Gastrocnemius medialis (tissue), 4 donors: Measurements from ENCODE around the gene NET1. TPM values are rescaled to one million over a fixed set of nuclear protein-coding genes. Genes with fewer than 3 reads are reported as not detected.

Source experiments
- ATAC-seq, 2 donors: fragments of 150-250 bp; one replicate each; pipeline ENCODE4 v1.9.1; 2016
- DNase-seq, 2 donors: peaks; one replicate each; pipeline ENCODE4 v3.0.0-alpha.2; 2019
- H3K27ac ChIP-seq, 4 donors: fragments of 200-600 bp; sonication (generic); 1 replicate in 1 of 4; 2 replicates in 3 of 4; pipeline ENCODE4 v1.5.1; 2016 to 2018; ENCODE audit warnings: mild to moderate bottlenecking in 2 of 4, moderate library complexity in 1 of 4
- H3K27me3 ChIP-seq, 3 donors: fragments of 200-600 bp; sonication (generic) in 2 of 3; 1 replicate in 1 of 3; 2 replicates in 2 of 3; pipeline versions ENCODE4 v1.5.1 to v1.6.0; 2016 to 2019; ENCODE audit warnings: mild to moderate bottlenecking in 1 of 3, moderate library complexity in 1 of 3
- H3K36me3 ChIP-seq, 2 donors: fragments of 200-600 bp; sonication (generic) in 1 of 2; one replicate each; pipeline ENCODE4 v1.5.1; 2017 to 2018
- H3K4me1 ChIP-seq, 2 donors: fragments of 200-600 bp; sonication (generic) in 1 of 2; one replicate each; pipeline ENCODE4 v1.5.1; 2016 to 2017; ENCODE audit warnings: mild to moderate bottlenecking in 2 of 2
- H3K4me3 ChIP-seq, 4 donors: fragments of 200-600 bp; sonication (generic) in 3 of 4; 1 replicate in 1 of 4; 2 replicates in 3 of 4; pipeline ENCODE4 v1.5.1; 2016 to 2019; ENCODE audit warnings: mild to moderate bottlenecking in 2 of 4
- H3K9me3 ChIP-seq, 3 donors: fragments of 200-600 bp; sonication (generic) in 2 of 3; 1 replicate in 1 of 3; 2 replicates in 2 of 3; pipeline ENCODE4 v1.5.1; 2016 to 2019
- CTCF ChIP-seq, 5 experiments: fragments of 450-650 bp in 3 of 5; fragments of 200-600 bp in 2 of 5; sonication (generic) in 2 of 5; IDR thresholded peaks in 4 of 5; conservative IDR thresholded peaks in 1 of 5; 1 replicate in 4 of 5; 2 replicates in 1 of 5; pipeline ENCODE4 v1.5.1; 2016 to 2019; ENCODE audit warnings: antibody characterized with exemption in 5 of 5, mild to moderate bottlenecking in 3 of 5, moderate library complexity in 3 of 5
- POLR2A ChIP-seq, 2 donors: fragments of 450-650 bp; IDR thresholded peaks; one replicate each; pipeline ENCODE4 v1.6.1; 2017; ENCODE audit warnings: antibody characterized with exemption in 2 of 2, mild to moderate bottlenecking in 2 of 2, moderate library complexity in 2 of 2
- in situ Hi-C, 4 donors: fragments of 200-750 bp; cut with MboI; loops; one replicate each; pipeline versions ENCODE4 v1.15.0 to v1.8.0; 2017; ENCODE audit warnings: low sequenced_read_pairs in 4 of 4
- intact Hi-C: fragments of 100-400 bp; cut with DNase I; formaldehyde crosslinking; loops from one replicate; pipeline ENCODE4 v1.15.1; 2023; ENCODE audit warnings: low total_unique reads
- total RNA-seq, 4 donors: library from RNA; depleted of rRNA; stranded (reverse); fragments of >200 nt; gene quantifications; one replicate each; pipeline versions ENCODE4 v1.1.0 to v1.2.3, GENCODE V29; 2016

Gene NET1
- total RNA-seq, 4 donors from 2014 or later: 19.8 to 76.4 (median 36.3) TPM

- no peak overlapping the region for H3K4me3 ChIP-seq
- TF ChIP-seq CTCF (IDR thresholded peaks at IDR 0.05 in 4 of 5, conservative IDR thresholded peaks at IDR 0.05 in 1 of 5) (no peak), POLR2A (IDR thresholded peaks at IDR 0.05) (no peak)
- ATAC-seq: no peak
- H3K36me3 ChIP-seq: no peaks in the 10 kb centered on the region
- no peak overlapping the region for H3K27ac ChIP-seq
- in situ Hi-C loops: loop anchor here in 1 of 4 donors (25.0 kb wide), 1 partner anchor 558 kb away; the partner anchor contains the start of gene AKR1E2
- H3K9me3 ChIP-seq: peaks cover 0 to 12% (median 0%) of the 10 kb centered on the region in 3 donors
- no peaks in the 10 kb centered on the region for H3K4me1 ChIP-seq
- H3K27me3 ChIP-seq: no peaks in the 10 kb centered on the region
- DNase-seq: no peak
- intact Hi-C loops: no loop called here
These were observed 17.2 kb upstream of the NET1 start for GRCh38 chr10:5395168-5395567.

GRCh38 chr10:5396556-5397300 is 15.6 kb upstream of the NET1 start:
- no peaks in the 10 kb centered on the region for H3K27me3 ChIP-seq
- no peak overlapping the region for H3K4me3 ChIP-seq
- H3K27ac ChIP-seq: no peak overlapping the region
- no peaks in the 10 kb centered on the region for H3K36me3 ChIP-seq
- no peak for ATAC-seq
- H3K4me1 ChIP-seq: no peaks in the 10 kb centered on the region
- TF ChIP-seq POLR2A (IDR thresholded peaks at IDR 0.05): no peak
- no peak for TF ChIP-seq CTCF (IDR thresholded peaks at IDR 0.05 in 4 of 5, conservative IDR thresholded peaks at IDR 0.05 in 1 of 5)
- H3K9me3 ChIP-seq: no peaks in the 10 kb centered on the region
- intact Hi-C loops (no loop called here), in situ Hi-C loops (loop anchor here in 1 of 4 donors (25.0 kb wide), 1 partner anchor 559 kb away; the partner anchor contains the start of gene AKR1E2)
- DNase-seq: no peak

- in situ Hi-C loops: loop anchor here in 1 of 4 donors (25.0 kb wide), 1 partner anchor 562 kb away; the partner anchor contains the start of gene AKR1E2
- no peak for TF ChIP-seq POLR2A (IDR thresholded peaks at IDR 0.05)
These were observed 13.0 kb upstream of the NET1 start for GRCh38 chr10:5399332-5399731.

DNA sequence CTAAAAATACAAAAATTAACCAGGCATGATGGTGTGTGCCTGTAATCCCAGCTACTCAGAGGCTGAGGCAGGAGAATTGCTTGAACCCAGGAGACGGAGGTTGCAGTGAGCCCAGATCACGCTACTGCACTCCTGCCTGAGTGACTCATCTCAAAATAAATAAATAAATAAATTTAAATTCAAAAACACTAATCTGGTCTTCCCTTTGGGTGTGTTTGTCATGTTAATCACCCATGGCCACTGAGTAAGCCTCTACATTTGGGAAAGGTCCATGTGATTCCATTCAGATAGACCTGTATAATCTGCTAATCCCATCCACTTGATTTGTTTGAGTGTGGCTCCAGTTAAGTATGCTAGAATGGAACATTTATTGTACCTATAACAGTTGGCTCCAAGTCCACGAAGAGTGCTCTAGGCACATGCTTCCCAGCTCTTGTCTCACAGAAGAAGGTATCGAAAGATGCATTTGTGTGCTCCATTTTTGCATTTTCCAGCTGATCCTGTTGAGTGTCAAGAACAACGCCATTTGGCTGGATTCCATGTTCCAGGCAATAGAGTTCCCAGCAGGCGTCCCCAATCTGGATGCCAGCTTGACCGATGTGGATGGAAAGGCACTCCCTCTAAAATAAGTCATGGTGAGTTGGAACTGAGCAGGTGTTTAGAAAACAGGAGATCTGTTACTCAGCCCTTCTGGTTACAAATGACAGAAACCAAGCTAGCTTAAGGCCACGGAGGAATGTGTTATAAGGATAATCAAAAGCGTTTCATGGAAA is 11.7 kb upstream of the NET1 start:
- DNase-seq (no peak), ATAC-seq (no peak)
- H3K36me3 ChIP-seq: no peaks in the 10 kb centered on the region
- no peak overlapping the region for H3K27ac ChIP-seq
- intact Hi-C loops (no loop called here), in situ Hi-C loops (no loop called here)
- no peaks in the 10 kb centered on the region for H3K4me1 ChIP-seq
- H3K9me3 ChIP-seq: no peaks in the 10 kb centered on the region
- H3K4me3 ChIP-seq: no peak overlapping the region
- H3K27me3 ChIP-seq: no peaks in the 10 kb centered on the region
- TF ChIP-seq CTCF (IDR thresholded peaks at IDR 0.05 in 4 of 5, conservative IDR thresholded peaks at IDR 0.05 in 1 of 5) (no peak), POLR2A (IDR thresholded peaks at IDR 0.05) (no peak)

More at GRCh38 chr10:5399332-5399731, 13.0 kb upstream of the NET1 start:
- DNase-seq: no peak
- H3K27me3 ChIP-seq: no peaks in the 10 kb centered on the region
- no peak for ATAC-seq
- no peak overlapping the region for H3K27ac ChIP-seq
- H3K4me1 ChIP-seq: no peaks in the 10 kb centered on the region
- no peaks in the 10 kb centered on the region for H3K9me3 ChIP-seq
- H3K4me3 ChIP-seq: no peak overlapping the region
- intact Hi-C loops: no loop called here
- H3K36me3 ChIP-seq: no peaks in the 10 kb centered on the region

DNA sequence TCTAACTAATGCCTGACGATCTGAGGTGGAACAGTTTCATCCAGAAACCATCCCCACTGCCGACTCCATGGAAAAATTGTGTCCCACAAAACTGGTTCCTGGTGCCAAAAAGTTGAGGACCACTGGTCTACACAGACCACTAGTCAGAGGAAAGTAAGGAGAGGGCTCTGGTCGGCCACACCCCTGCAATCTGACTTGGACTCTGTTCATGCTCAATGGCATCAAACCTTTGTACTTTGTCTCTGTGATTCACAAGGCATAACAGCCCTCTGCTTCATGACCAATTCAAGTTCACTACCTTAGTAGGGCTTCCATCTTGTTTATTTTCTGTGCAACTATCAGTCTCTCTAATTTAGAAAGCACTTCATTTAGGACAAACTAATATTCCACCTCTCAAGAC is 9.6 kb upstream of the NET1 start:
- intact Hi-C loops (no loop called here), in situ Hi-C loops (no loop called here)
- no peaks in the 10 kb centered on the region for H3K4me1 ChIP-seq
- DNase-seq (no peak), ATAC-seq (no peak)
- no peak overlapping the region for H3K27ac ChIP-seq
- H3K9me3 ChIP-seq: no peaks in the 10 kb centered on the region
- no peak overlapping the region for H3K4me3 ChIP-seq
- H3K36me3 ChIP-seq: no peaks in the 10 kb centered on the region
- H3K27me3 ChIP-seq: no peaks in the 10 kb centered on the region
- no peak for TF ChIP-seq POLR2A (IDR thresholded peaks at IDR 0.05)
- no peak for TF ChIP-seq CTCF (IDR thresholded peaks at IDR 0.05 in 4 of 5, conservative IDR thresholded peaks at IDR 0.05 in 1 of 5)
